ENCODE measurements around the gene EMILIN2. TPM values are rescaled to one million over a fixed set of nuclear protein-coding genes. Genes with fewer than 3 reads are reported as not detected.

Gene EMILIN2
- polyA plus RNA-seq, 2 of the 4 experiments (the other 2 are of a cell fraction), result 5.4 to 7.8 TPM

DNA sequence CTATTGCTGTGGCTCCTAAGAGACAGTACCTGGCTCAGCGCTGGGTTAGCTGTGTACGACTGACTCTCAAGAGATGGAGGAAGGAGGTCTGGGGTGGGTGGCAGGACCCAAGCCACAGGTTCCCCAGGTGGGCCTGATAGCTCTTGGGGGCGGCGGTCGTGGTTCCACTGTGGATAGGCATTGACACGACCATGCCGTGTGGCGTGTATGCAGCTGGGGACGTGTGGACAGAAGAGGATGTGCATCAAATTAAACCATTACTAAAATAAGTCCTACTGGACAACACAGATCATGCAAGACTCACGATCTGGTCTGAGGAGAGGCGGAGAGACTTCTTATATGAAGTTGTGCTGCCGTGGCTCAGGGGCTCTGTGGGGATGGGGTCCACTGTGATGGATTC lies 78.1 kb downstream of the EMILIN2 start (continued):
- TF ChIP-seq, protein P1, sequence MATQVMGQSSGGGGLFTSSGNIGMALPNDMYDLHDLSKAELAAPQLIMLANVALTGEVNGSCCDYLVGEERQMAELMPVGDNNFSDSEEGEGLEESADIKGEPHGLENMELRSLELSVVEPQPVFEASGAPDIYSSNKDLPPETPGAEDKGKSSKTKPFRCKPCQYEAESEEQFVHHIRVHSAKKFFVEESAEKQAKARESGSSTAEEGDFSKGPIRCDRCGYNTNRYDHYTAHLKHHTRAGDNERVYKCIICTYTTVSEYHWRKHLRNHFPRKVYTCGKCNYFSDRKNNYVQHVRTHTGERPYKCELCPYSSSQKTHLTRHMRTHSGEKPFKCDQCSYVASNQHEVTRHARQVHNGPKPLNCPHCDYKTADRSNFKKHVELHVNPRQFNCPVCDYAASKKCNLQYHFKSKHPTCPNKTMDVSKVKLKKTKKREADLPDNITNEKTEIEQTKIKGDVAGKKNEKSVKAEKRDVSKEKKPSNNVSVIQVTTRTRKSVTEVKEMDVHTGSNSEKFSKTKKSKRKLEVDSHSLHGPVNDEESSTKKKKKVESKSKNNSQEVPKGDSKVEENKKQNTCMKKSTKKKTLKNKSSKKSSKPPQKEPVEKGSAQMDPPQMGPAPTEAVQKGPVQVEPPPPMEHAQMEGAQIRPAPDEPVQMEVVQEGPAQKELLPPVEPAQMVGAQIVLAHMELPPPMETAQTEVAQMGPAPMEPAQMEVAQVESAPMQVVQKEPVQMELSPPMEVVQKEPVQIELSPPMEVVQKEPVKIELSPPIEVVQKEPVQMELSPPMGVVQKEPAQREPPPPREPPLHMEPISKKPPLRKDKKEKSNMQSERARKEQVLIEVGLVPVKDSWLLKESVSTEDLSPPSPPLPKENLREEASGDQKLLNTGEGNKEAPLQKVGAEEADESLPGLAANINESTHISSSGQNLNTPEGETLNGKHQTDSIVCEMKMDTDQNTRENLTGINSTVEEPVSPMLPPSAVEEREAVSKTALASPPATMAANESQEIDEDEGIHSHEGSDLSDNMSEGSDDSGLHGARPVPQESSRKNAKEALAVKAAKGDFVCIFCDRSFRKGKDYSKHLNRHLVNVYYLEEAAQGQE (IDR thresholded peaks at IDR 0.05), result no peak
- TF ChIP-seq HOXB13 (CRISPR knock-in tag; IDR thresholded peaks at IDR 0.05; ENCODE audit: low read depth), result no peak

DNA sequence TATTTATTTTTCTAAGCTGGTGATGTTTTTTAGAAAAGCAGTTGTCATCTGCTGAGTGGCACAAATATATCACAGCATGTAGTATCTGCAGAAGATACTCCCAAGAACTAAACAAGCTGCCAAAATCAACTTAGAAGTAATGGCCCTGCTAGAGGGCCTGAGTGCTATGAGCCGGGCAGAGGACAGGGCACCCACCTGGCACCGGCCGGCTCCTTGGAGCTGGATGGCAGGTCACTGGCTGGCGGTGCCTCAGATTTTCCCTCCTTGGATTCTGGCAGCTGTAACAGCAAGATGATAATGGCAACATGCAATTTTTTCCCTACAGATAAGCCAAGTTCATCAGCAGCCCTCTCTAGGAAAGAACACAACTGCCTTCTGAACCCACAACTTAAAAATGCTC lies 79.7 kb downstream of the EMILIN2 start:
- Histone ChIP-seq H3K9me3 (no peaks in the 10 kb centered on the region), H3K4me3 (no peak overlapping the region), H3K4me2 (no peak overlapping the region), H3K4me1 (no peaks in the 10 kb centered on the region), H3K27ac (no peak overlapping the region)
- ChIA-PET CTCF (interaction anchor here (0.8 to 1.4 kb wide), 3 partner anchors 11 to 319 kb away, joined by 3 to 7 read pairs (median 3); no protein-coding TSS in a partner anchor), POLR2A (no interaction called here)
- FAIRE-seq (no peak), ATAC-seq (no peak), DNase-seq (ENCODE audit: low read depth in 1 of 2, low spot score in 1 of 2) (no peak)
- 100% methylated on average over 4 of the region's 4 CpGs for WGBS (ENCODE audit: missing lambda C conversion rate)
- no peak for TF ChIP-seq ZFP36 (IDR thresholded peaks at IDR 0.05; ENCODE audit: borderline replicate concordance, partially characterized antibody)
- no peak for TF ChIP-seq CEBPB (IDR thresholded peaks at IDR 0.05)
- no peak for TF ChIP-seq ZSCAN20 (CRISPR knock-in tag; IDR thresholded peaks at IDR 0.05)
- TF ChIP-seq HDAC2 (IDR thresholded peaks at IDR 0.05), result no peak
- TF ChIP-seq, protein P2, sequence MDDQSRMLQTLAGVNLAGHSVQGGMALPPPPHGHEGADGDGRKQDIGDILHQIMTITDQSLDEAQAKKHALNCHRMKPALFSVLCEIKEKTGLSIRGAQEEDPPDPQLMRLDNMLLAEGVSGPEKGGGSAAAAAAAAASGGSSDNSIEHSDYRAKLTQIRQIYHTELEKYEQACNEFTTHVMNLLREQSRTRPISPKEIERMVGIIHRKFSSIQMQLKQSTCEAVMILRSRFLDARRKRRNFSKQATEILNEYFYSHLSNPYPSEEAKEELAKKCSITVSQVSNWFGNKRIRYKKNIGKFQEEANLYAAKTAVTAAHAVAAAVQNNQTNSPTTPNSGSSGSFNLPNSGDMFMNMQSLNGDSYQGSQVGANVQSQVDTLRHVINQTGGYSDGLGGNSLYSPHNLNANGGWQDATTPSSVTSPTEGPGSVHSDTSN (IDR thresholded peaks at IDR 0.05), result no peak
- no peak for TF ChIP-seq HEYL (CRISPR knock-in tag; IDR thresholded peaks at IDR 0.05)
- no peak for TF ChIP-seq KDM1A (IDR thresholded peaks at IDR 0.05; ENCODE audit: low read depth)
- no peak for TF ChIP-seq GATA3 (IDR thresholded peaks at IDR 0.05; ENCODE audit: borderline replicate concordance)
- TF ChIP-seq CBX2 (IDR thresholded peaks at IDR 0.05; ENCODE audit: borderline replicate concordance, low read depth), result no peak
- no peak for TF ChIP-seq RARB (CRISPR knock-in tag; IDR thresholded peaks at IDR 0.05)
- TF ChIP-seq, protein P3, sequence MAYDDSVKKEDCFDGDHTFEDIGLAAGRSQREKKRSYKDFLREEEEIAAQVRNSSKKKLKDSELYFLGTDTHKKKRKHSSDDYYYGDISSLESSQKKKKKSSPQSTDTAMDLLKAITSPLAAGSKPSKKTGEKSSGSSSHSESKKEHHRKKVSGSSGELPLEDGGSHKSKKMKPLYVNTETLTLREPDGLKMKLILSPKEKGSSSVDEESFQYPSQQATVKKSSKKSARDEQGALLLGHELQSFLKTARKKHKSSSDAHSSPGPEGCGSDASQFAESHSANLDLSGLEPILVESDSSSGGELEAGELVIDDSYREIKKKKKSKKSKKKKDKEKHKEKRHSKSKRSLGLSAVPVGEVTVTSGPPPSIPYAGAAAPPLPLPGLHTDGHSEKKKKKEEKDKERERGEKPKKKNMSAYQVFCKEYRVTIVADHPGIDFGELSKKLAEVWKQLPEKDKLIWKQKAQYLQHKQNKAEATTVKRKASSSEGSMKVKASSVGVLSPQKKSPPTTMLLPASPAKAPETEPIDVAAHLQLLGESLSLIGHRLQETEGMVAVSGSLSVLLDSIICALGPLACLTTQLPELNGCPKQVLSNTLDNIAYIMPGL (CRISPR knock-in tag; IDR thresholded peaks at IDR 0.05; ENCODE audit: borderline replicate concordance), result no peak
- TF ChIP-seq, protein P4, sequence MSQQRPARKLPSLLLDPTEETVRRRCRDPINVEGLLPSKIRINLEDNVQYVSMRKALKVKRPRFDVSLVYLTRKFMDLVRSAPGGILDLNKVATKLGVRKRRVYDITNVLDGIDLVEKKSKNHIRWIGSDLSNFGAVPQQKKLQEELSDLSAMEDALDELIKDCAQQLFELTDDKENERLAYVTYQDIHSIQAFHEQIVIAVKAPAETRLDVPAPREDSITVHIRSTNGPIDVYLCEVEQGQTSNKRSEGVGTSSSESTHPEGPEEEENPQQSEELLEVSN (IDR thresholded peaks at IDR 0.05; ENCODE audit: borderline replicate concordance, low read depth), result no peak
- TF ChIP-seq, protein P5, sequence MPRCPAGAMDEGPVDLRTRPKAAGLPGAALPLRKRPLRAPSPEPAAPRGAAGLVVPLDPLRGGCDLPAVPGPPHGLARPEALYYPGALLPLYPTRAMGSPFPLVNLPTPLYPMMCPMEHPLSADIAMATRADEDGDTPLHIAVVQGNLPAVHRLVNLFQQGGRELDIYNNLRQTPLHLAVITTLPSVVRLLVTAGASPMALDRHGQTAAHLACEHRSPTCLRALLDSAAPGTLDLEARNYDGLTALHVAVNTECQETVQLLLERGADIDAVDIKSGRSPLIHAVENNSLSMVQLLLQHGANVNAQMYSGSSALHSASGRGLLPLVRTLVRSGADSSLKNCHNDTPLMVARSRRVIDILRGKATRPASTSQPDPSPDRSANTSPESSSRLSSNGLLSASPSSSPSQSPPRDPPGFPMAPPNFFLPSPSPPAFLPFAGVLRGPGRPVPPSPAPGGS (IDR thresholded peaks at IDR 0.05), result no peak
- TF ChIP-seq MAFK (IDR thresholded peaks at IDR 0.05; ENCODE audit: partially characterized antibody), result no peak
- TF ChIP-seq, protein P6, sequence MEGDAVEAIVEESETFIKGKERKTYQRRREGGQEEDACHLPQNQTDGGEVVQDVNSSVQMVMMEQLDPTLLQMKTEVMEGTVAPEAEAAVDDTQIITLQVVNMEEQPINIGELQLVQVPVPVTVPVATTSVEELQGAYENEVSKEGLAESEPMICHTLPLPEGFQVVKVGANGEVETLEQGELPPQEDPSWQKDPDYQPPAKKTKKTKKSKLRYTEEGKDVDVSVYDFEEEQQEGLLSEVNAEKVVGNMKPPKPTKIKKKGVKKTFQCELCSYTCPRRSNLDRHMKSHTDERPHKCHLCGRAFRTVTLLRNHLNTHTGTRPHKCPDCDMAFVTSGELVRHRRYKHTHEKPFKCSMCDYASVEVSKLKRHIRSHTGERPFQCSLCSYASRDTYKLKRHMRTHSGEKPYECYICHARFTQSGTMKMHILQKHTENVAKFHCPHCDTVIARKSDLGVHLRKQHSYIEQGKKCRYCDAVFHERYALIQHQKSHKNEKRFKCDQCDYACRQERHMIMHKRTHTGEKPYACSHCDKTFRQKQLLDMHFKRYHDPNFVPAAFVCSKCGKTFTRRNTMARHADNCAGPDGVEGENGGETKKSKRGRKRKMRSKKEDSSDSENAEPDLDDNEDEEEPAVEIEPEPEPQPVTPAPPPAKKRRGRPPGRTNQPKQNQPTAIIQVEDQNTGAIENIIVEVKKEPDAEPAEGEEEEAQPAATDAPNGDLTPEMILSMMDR (IDR thresholded peaks at IDR 0.05), result no peak
- TF ChIP-seq CHD4 (IDR thresholded peaks at IDR 0.05; ENCODE audit: borderline replicate concordance), result no peak
- TF ChIP-seq NPAS2 (CRISPR knock-in tag; IDR thresholded peaks at IDR 0.05; ENCODE audit: borderline replicate concordance), result no peak
- TF ChIP-seq RFX5 (IDR thresholded peaks at IDR 0.05), result no peak
- TF ChIP-seq BHLHE40 (IDR thresholded peaks at IDR 0.05; ENCODE audit: low read depth, low read length), result no peak
- no peak for TF ChIP-seq EHMT2 (IDR thresholded peaks at IDR 0.05; ENCODE audit: low read depth)
